Epidermal melanocyte (primary cell): ENCODE data around the gene FAM118A.
"Not testable (repeated sequence)": the region's sequence is repeated elsewhere in the genome, so short reads cannot be mapped to it uniquely, and the experiment has no call there.

Source experiments
- DNase-seq: peaks from one replicate; pipeline ENCODE4 v3.0.0; 2011; ENCODE audit warnings: low spot score; ENCODE audit not compliant: insufficient read length

FAM118A gene

GRCh38 chr22:45329530-45329936, 19.8 kb downstream of the FAM118A start:
- DNase-seq = no peak

- no peak for DNase-seq
These were observed 20.8 kb downstream of the FAM118A start for GRCh38 chr22:45330548-45330947.

GRCh38 chr22:45331486-45331885, 21.8 kb downstream of the FAM118A start:
- no peak for DNase-seq

GRCh38 chr22:45332001-45332400, 22.3 kb downstream of the FAM118A start:
- no peak for DNase-seq

- DNase-seq = no peak
These were observed 24.3 kb downstream of the FAM118A start for GRCh38 chr22:45334068-45334467.

- no peak for DNase-seq
These were observed 24.8 kb downstream of the FAM118A start for GRCh38 chr22:45334528-45334927.

GRCh38 chr22:45335021-45335818, 25.5 kb downstream of the FAM118A start:
- DNase-seq = no peak

GRCh38 chr22:45335854-45336522, 26.3 kb downstream of the FAM118A start:
- DNase-seq = no peak

GRCh38 chr22:45336971-45337431, 27.3 kb downstream of the FAM118A start:
- peak; percentile 31 for DNase-seq

GRCh38 chr22:45337536-45337935, 27.8 kb downstream of the FAM118A start:
- DNase-seq = no peak

GRCh38 chr22:45338795-45339194, 29.1 kb downstream of the FAM118A start:
- no peak for DNase-seq

GRCh38 chr22:45340323-45340722, 30.6 kb downstream of the FAM118A start:
- DNase-seq = no peak

GRCh38 chr22:45341498-45341897, 31.8 kb downstream of the FAM118A start:
- no peak for DNase-seq

- DNase-seq = no peak
These were observed 33.4 kb downstream of the FAM118A start for GRCh38 chr22:45343143-45343542.

- no peak for DNase-seq
These were observed 34.6 kb downstream of the FAM118A start for GRCh38 chr22:45344334-45344733.

- no peak for DNase-seq
These were observed 40.2 kb downstream of the FAM118A start for GRCh38 chr22:45349916-45350315.

- DNase-seq = no peak
These were observed 42.2 kb downstream of the FAM118A start for GRCh38 chr22:45351956-45352355.

GRCh38 chr22:45352757-45353156, 43.0 kb downstream of the FAM118A start:
- not testable (repeated sequence) for DNase-seq

- no peak for DNase-seq
These were observed 44.1 kb downstream of the FAM118A start for GRCh38 chr22:45353786-45354185.

- no peak for DNase-seq
These were observed 47.8 kb downstream of the FAM118A start for GRCh38 chr22:45357490-45357889.

GRCh38 chr22:45358127-45358526, 48.4 kb downstream of the FAM118A start:
- DNase-seq = no peak

GRCh38 chr22:45359627-45360026, 49.9 kb downstream of the FAM118A start:
- DNase-seq = no peak

GRCh38 chr22:45366713-45367112, 57.0 kb downstream of the FAM118A start:
- no peak for DNase-seq
